Suprapubic skin (tissue), 4 donors: ENCODE measurements around the gene ZNF75A. TPM values are rescaled to one million over a fixed set of nuclear protein-coding genes. Genes with fewer than 3 reads are reported as not detected.

ENCODE experiments used
- DNase-seq, 2 donors: peaks; one replicate each; pipeline ENCODE4 v3.0.0-alpha.2; 2019; ENCODE audit warnings: low spot score in 2 of 2
- H3K27ac ChIP-seq: fragments of 200-600 bp; sonication (generic); one replicate; pipeline ENCODE4 v1.5.1; 2019
- H3K27me3 ChIP-seq: fragments of 200-600 bp; sonication (generic); one replicate; pipeline ENCODE4 v1.5.1; 2019
- H3K36me3 ChIP-seq: fragments of 200-600 bp; sonication (generic); one replicate; pipeline ENCODE4 v1.5.1; 2019
- H3K4me1 ChIP-seq: fragments of 200-600 bp; sonication (generic); one replicate; pipeline ENCODE4 v1.5.1; 2019
- H3K4me3 ChIP-seq: fragments of 200-600 bp; sonication (generic); one replicate; pipeline ENCODE4 v1.5.1; 2019; ENCODE audit warnings: mild to moderate bottlenecking
- H3K9me3 ChIP-seq: fragments of 200-600 bp; sonication (generic); one replicate; pipeline ENCODE4 v1.5.1; 2019
- CTCF ChIP-seq, 2 donors: fragments of 200-600 bp in 1 of 2; fragments of 450-650 bp in 1 of 2; sonication (generic) in 1 of 2; IDR thresholded peaks; one replicate each; pipeline ENCODE4 v1.5.1; 2016 to 2019; ENCODE audit warnings: antibody characterized with exemption in 2 of 2, mild to moderate bottlenecking in 1 of 2, moderate library complexity in 1 of 2
- EP300 ChIP-seq: sonication (generic); formaldehyde crosslinking; IDR thresholded peaks from one replicate; pipeline ENCODE4 v1.6.1; 2017; ENCODE audit warnings: antibody characterized with exemption
- POLR2A ChIP-seq, 2 donors: fragments of 450-650 bp; IDR thresholded peaks; one replicate each; pipeline ENCODE4 v1.6.1; 2017; ENCODE audit warnings: antibody characterized with exemption in 2 of 2, mild to moderate bottlenecking in 2 of 2, moderate library complexity in 2 of 2
- POLR2AphosphoS5 ChIP-seq, 3 donors: sonication (generic); formaldehyde crosslinking; IDR thresholded peaks; one replicate each; pipeline ENCODE4 v1.6.1; 2017; ENCODE audit warnings: antibody characterized with exemption in 3 of 3
- WGBS: methylation state at CpG from one replicate; pipeline ENCODE4 v1.1.5; 2018; 5-methylcytosine and 5-hydroxymethylcytosine counted together
- total RNA-seq, 4 donors: library from RNA; depleted of rRNA; stranded (reverse); fragments of >200 nt; gene quantifications; one replicate each; pipeline ENCODE4 v1.1.0, GENCODE V29; 2016

Gene ZNF75A
- total RNA-seq, 4 donors from 2014 or later: 13.8 to 40.4 (median 19.1) TPM

GRCh38 chr16:3292604-3293003 lies 12.7 kb upstream of the ZNF75A start:
- DNase-seq: no peak
- H3K27ac ChIP-seq: no peak overlapping the region
- no peaks in the 10 kb centered on the region for H3K4me1 ChIP-seq
- WGBS: 100% methylated on average over 3 of the region's 3 CpGs
- H3K9me3 ChIP-seq: peaks cover 66% of the 10 kb centered on the region
- H3K4me3 ChIP-seq: no peak overlapping the region
- TF ChIP-seq EP300 (no peak), POLR2AphosphoS5 (IDR thresholded peaks at IDR 0.05) (no peak), POLR2A (IDR thresholded peaks at IDR 0.05) (no peak), CTCF (IDR thresholded peaks at IDR 0.05) (no peak)
- no peaks in the 10 kb centered on the region for H3K27me3 ChIP-seq
- H3K36me3 ChIP-seq: peaks cover 61% of the 10 kb centered on the region

- WGBS: 37% methylated on average over 21 of the region's 45 CpGs
- peaks cover 62% of the 10 kb centered on the region for H3K9me3 ChIP-seq
- H3K36me3 ChIP-seq: peaks cover 39% of the 10 kb centered on the region
Observed at GRCh38 chr16:3295209-3295608, 10.1 kb upstream of the ZNF75A start.

GRCh38 chr16:3295783-3296182 lies 9.5 kb upstream of the ZNF75A start:
- no peak for TF ChIP-seq POLR2AphosphoS5 (IDR thresholded peaks at IDR 0.05)
- no peak for TF ChIP-seq EP300
- TF ChIP-seq CTCF (IDR thresholded peaks at IDR 0.05): no peak
- no peak for TF ChIP-seq POLR2A (IDR thresholded peaks at IDR 0.05)
- peaks cover 39% of the 10 kb centered on the region for H3K36me3 ChIP-seq
- H3K27me3 ChIP-seq: no peaks in the 10 kb centered on the region
- H3K4me1 ChIP-seq: no peaks in the 10 kb centered on the region
- DNase-seq: no peak
- whole genome bisulfite sequencing: 72% methylated on average over 13 of the region's 13 CpGs
- no peak overlapping the region for H3K27ac ChIP-seq
- peaks cover 62% of the 10 kb centered on the region for H3K9me3 ChIP-seq
- H3K4me3 ChIP-seq: no peak overlapping the region

More at GRCh38 chr16:3295209-3295608, 10.1 kb upstream of the ZNF75A start:
- Histone ChIP-seq H3K4me1 (no peaks in the 10 kb centered on the region), H3K27ac (no peak overlapping the region), H3K27me3 (no peaks in the 10 kb centered on the region), H3K4me3 (no peak overlapping the region)
- TF ChIP-seq EP300 (no peak), POLR2AphosphoS5 (IDR thresholded peaks at IDR 0.05) (no peak), POLR2A (IDR thresholded peaks at IDR 0.05) (no peak), CTCF (IDR thresholded peaks at IDR 0.05) (no peak)
- DNase-seq: no peak

- H3K9me3 ChIP-seq: peaks cover 51% of the 10 kb centered on the region
- H3K27me3 ChIP-seq: no peaks in the 10 kb centered on the region
- H3K4me1 ChIP-seq: peaks cover 20% of the 10 kb centered on the region
- H3K4me3 ChIP-seq: peak overlapping the region; percentile 67
- TF ChIP-seq POLR2A (IDR thresholded peaks at IDR 0.05): no peak
- no peak for TF ChIP-seq CTCF (IDR thresholded peaks at IDR 0.05)
- TF ChIP-seq EP300: no peak
- TF ChIP-seq POLR2AphosphoS5 (IDR thresholded peaks at IDR 0.05): no peak
- DNase-seq: no peak
- 77% methylated on average over 4 of the region's 4 CpGs for WGBS
- peaks cover 42% of the 10 kb centered on the region for H3K36me3 ChIP-seq
- no peak overlapping the region for H3K27ac ChIP-seq
Observed at GRCh38 chr16:3304370-3304769, 927 bp upstream of the ZNF75A start.

GRCh38 chr16:3306078-3306477 lies 781 bp downstream of the ZNF75A start:
- DNase-seq: no peak
- 63% methylated on average over 11 of the region's 11 CpGs for WGBS
- H3K27me3 ChIP-seq: no peaks in the 10 kb centered on the region
- H3K9me3 ChIP-seq: peaks cover 50% of the 10 kb centered on the region
- no peak for TF ChIP-seq EP300
- peak overlapping the region; percentile 67 for H3K4me3 ChIP-seq
- H3K4me1 ChIP-seq: peaks cover 20% of the 10 kb centered on the region
- peaks cover 31% of the 10 kb centered on the region for H3K36me3 ChIP-seq
- peak overlapping the region; percentile 87 for H3K27ac ChIP-seq

- peaks cover 64% of the 10 kb centered on the region for H3K36me3 ChIP-seq
- DNase-seq: no peak
- TF ChIP-seq POLR2AphosphoS5 (IDR thresholded peaks at IDR 0.05): no peak
- no peak for TF ChIP-seq POLR2A (IDR thresholded peaks at IDR 0.05)
- TF ChIP-seq CTCF (IDR thresholded peaks at IDR 0.05): no peak
- no peak for TF ChIP-seq EP300
- H3K4me1 ChIP-seq: peaks cover under 1% of the 10 kb centered on the region
- no peaks in the 10 kb centered on the region for H3K27me3 ChIP-seq
- H3K9me3 ChIP-seq: peaks cover 69% of the 10 kb centered on the region
- 87% methylated on average over 4 of the region's 4 CpGs for WGBS
- H3K27ac ChIP-seq: no peak overlapping the region
- no peak overlapping the region for H3K4me3 ChIP-seq
Observed at GRCh38 chr16:3311496-3311895, 6.2 kb downstream of the ZNF75A start.
